SK-N-SH treated with all-trans-retinoic acid at 6 μM for 48 hours (cell line): ENCODE data around the gene MYO18A.

Experiments used
- CSRNP3 ChIP-seq: fragments of 250-450 bp; sonication (Bioruptor Pico); IDR thresholded peaks from 2 replicates; pipeline ENCODE4 v1.5.1; 2021; ENCODE audit warnings: mild to moderate bottlenecking, moderate library complexity
- ESRRG ChIP-seq: fragments of 250-450 bp; sonication (Bioruptor Pico); IDR thresholded peaks from 2 replicates; pipeline ENCODE4 v1.6.1; 2021; ENCODE audit warnings: mild to moderate bottlenecking
- PATZ1 ChIP-seq: fragments of 250-450 bp; sonication (Bioruptor Pico); IDR thresholded peaks from 2 replicates; pipeline ENCODE4 v1.8.0; 2020; ENCODE audit warnings: mild to moderate bottlenecking, moderate library complexity, borderline replicate concordance
- RARB ChIP-seq: fragments of 250-450 bp; sonication (Bioruptor Pico); IDR thresholded peaks from 2 replicates; pipeline ENCODE4 v1.8.0; 2021; ENCODE audit warnings: mild to moderate bottlenecking, moderate library complexity
- TOX ChIP-seq: fragments of 250-450 bp; sonication (Bioruptor Pico); IDR thresholded peaks from 2 replicates; pipeline ENCODE4 v1.8.0; 2021; ENCODE audit warnings: mild to moderate bottlenecking, moderate library complexity, borderline replicate concordance
- ZFP30 ChIP-seq: fragments of 450-650 bp; formaldehyde crosslinking; IDR thresholded peaks from 2 replicates; pipeline ENCODE4 v1.5.0; 2022; ENCODE audit warnings: mild to moderate bottlenecking, moderate library complexity
- ZNF565 ChIP-seq: fragments of 450-650 bp; formaldehyde crosslinking; conservative IDR thresholded peaks from 2 replicates; pipeline ENCODE4 v1.5.0; 2020; ENCODE audit warnings: low read depth, mild to moderate bottlenecking, moderate library complexity

- no peak for TF ChIP-seq ZFP30
- TF ChIP-seq PATZ1 (CRISPR knock-in tag) = no peak
- TF ChIP-seq ZNF565 (CRISPR knock-in tag) = no peak
- no peak for TF ChIP-seq TOX (CRISPR knock-in tag)
- TF ChIP-seq CSRNP3 (CRISPR knock-in tag) = no peak
- no peak for TF ChIP-seq ESRRG
- no peak for TF ChIP-seq RARB (CRISPR knock-in tag)
These were observed 63.1 kb downstream of the MYO18A start for GRCh38 chr17:29116804-29117753.
